ACHN (cell line): ENCODE results near the gene PHLDA1.

Experiments
- DNase-seq: peaks from one replicate; pipeline ENCODE4 v3.0.0-alpha.2; 2015
- in situ Hi-C: cut with HindIII; loops from 2 replicates; pipeline ENCODE4 v1.10.0; 2017; ENCODE audit warnings: low sequenced_read_pairs, low pct_ligation_motif_present, low pct_unique_long_range_greater_than_20kb

The PHLDA1 gene

GRCh38 chr12:76031414-76032042, at the start of gene PHLDA1:
TSS of gene PHLDA1 (minus strand) at chr12:76031776.
- DNase-seq = peak; percentile 99
- in situ Hi-C loops = loop anchor here (25.0 kb wide), 1 partner anchor 494 kb away; no protein-coding TSS in a partner anchor

- DNase-seq = peak; percentile 46
- in situ Hi-C loops = no loop called here
Observed at GRCh38 chr12:76080729-76081415, 49.3 kb upstream of the PHLDA1 start.

- in situ Hi-C loops = no loop called here
- no peak for DNase-seq
Observed at GRCh38 chr12:76080017-76080728, 48.6 kb upstream of the PHLDA1 start.

- no peak for DNase-seq
- in situ Hi-C loops = no loop called here
Observed at GRCh38 chr12:76078748-76079147, 47.2 kb upstream of the PHLDA1 start.

- in situ Hi-C loops = no loop called here
- DNase-seq = no peak
Observed at GRCh38 chr12:76075448-76075847, 43.9 kb upstream of the PHLDA1 start.

GRCh38 chr12:76074701-76075336, 43.2 kb upstream of the PHLDA1 start:
- no peak for DNase-seq
- in situ Hi-C loops = loop anchor here (25.0 kb wide), 2 partner anchors 262 to 387 kb away; partner anchors contain the start of gene BBS10

- in situ Hi-C loops = loop anchor here (25.0 kb wide), 2 partner anchors 264 to 389 kb away; partner anchors contain the start of gene BBS10
- no peak for DNase-seq
Observed at GRCh38 chr12:76073561-76073960, 42.0 kb upstream of the PHLDA1 start.

GRCh38 chr12:76072568-76072967, 41.0 kb upstream of the PHLDA1 start:
- in situ Hi-C loops = loop anchor here (25.0 kb wide), 2 partner anchors 265 to 390 kb away; partner anchors contain the start of gene BBS10
- DNase-seq = no peak

GRCh38 chr12:76069339-76069738, 37.8 kb upstream of the PHLDA1 start:
- DNase-seq = no peak
- in situ Hi-C loops = loop anchor here (25.0 kb wide), 2 partner anchors 268 to 393 kb away; partner anchors contain the start of gene BBS10

GRCh38 chr12:76065917-76066316, 34.3 kb upstream of the PHLDA1 start:
- in situ Hi-C loops = loop anchor here (25.0 kb wide), 2 partner anchors 271 to 396 kb away; partner anchors contain the start of gene BBS10
- DNase-seq = no peak

- DNase-seq = no peak
- in situ Hi-C loops = loop anchor here (25.0 kb wide), 2 partner anchors 272 to 397 kb away; partner anchors contain the start of gene BBS10
Observed at GRCh38 chr12:76064904-76065303, 33.3 kb upstream of the PHLDA1 start.

GRCh38 chr12:76060111-76060510, 28.5 kb upstream of the PHLDA1 start:
- in situ Hi-C loops = loop anchor here (25.0 kb wide), 2 partner anchors 277 to 402 kb away; partner anchors contain the start of gene BBS10
- no peak for DNase-seq

GRCh38 chr12:76057326-76057725, 25.8 kb upstream of the PHLDA1 start:
- in situ Hi-C loops = loop anchor here (25.0 kb wide), 2 partner anchors 280 to 405 kb away; partner anchors contain the start of gene BBS10
- no peak for DNase-seq

- DNase-seq = no peak
- in situ Hi-C loops = loop anchor here (25.0 kb wide), 2 partner anchors 282 to 407 kb away; partner anchors contain the start of gene BBS10
Observed at GRCh38 chr12:76055393-76055792, 23.8 kb upstream of the PHLDA1 start.

- no peak for DNase-seq
- in situ Hi-C loops = loop anchor here (25.0 kb wide), 3 partner anchors 288 to 512 kb away; partner anchors contain the start of gene BBS10
Observed at GRCh38 chr12:76049575-76050251, 18.1 kb upstream of the PHLDA1 start.

- in situ Hi-C loops = loop anchor here (25.0 kb wide), 1 partner anchor 510 kb away; no protein-coding TSS in a partner anchor
Observed at GRCh38 chr12:76047742-76048141, 16.2 kb upstream of the PHLDA1 start.

GRCh38 chr12:76047060-76047459, 15.5 kb upstream of the PHLDA1 start:
- in situ Hi-C loops = loop anchor here (25.0 kb wide), 1 partner anchor 510 kb away; no protein-coding TSS in a partner anchor
- no peak for DNase-seq

More at GRCh38 chr12:76047742-76048141, 16.2 kb upstream of the PHLDA1 start:
- no peak for DNase-seq
